ENCODE measurements around the gene E4F1. TPM values are rescaled to one million over a fixed set of nuclear protein-coding genes. Genes with fewer than 3 reads are reported as not detected.
A peak's percentile ranks its signal among the peaks of the same experiment; 100 is the strongest.

The E4F1 gene
- polyA plus RNA-seq, 3 donors: 4.9 to 50.9 (median 5.8) TPM

- H3K27me3 ChIP-seq (ENCODE audit: control insufficient read depth in 2 of 2, insufficient read depth in 2 of 2, low read length in 2 of 2): peaks cover 0 to 3% of the 10 kb centered on the region in 2 donors
- no peak overlapping the region for H3K9ac ChIP-seq (ENCODE audit: insufficient read depth, low read length, poor library complexity, severe bottlenecking)
- Mint-ChIP-seq H3K36me3 (peaks cover 38 to 62% of the 10 kb centered on the region in 2 donors), H3K4me3 (no peak overlapping the region), H3K27ac (peak overlapping the region in 1 of 7 donors; percentile 26), H3K4me1 (no peaks in the 10 kb centered on the region), H3K9me3 (peaks cover 0 to 2% (median 0%) of the 10 kb centered on the region in 7 donors), H3K27me3 (ENCODE audit: low read depth in 3 of 3) (peaks cover 0 to 3% (median 2%) of the 10 kb centered on the region in 3 donors)
- H3K4me1 ChIP-seq (ENCODE audit: control insufficient read depth in 1 of 2, insufficient read depth in 2 of 2, low read length in 2 of 2): no peaks in the 10 kb centered on the region
- H3K27ac ChIP-seq (ENCODE audit: low read depth in 1 of 2, low read length in 2 of 2): no peak overlapping the region
- no peak overlapping the region for H2AFZ ChIP-seq (ENCODE audit: insufficient read depth, low read depth, low read length, poor library complexity, severe bottlenecking)
- 98% methylated on average over 15 of the region's 21 CpGs for WGBS (ENCODE audit: insufficient coverage)
- H4K20me1 ChIP-seq (ENCODE audit: insufficient read depth, low read length): no peaks in the 10 kb centered on the region
- no peaks in the 10 kb centered on the region for H3K79me2 ChIP-seq (ENCODE audit: insufficient read depth, low read length)
- no peak overlapping the region for H3K4me3 ChIP-seq (replicated peaks in 1 of 3; ENCODE audit: low read depth in 2 of 3, low read length in 3 of 3)
- no peak for TF ChIP-seq CTCF (IDR thresholded peaks at IDR 0.05)
- peaks cover 62 to 79% of the 10 kb centered on the region in 2 donors for H3K36me3 ChIP-seq (replicated peaks in 1 of 2; ENCODE audit: control insufficient read depth in 1 of 2, insufficient read depth in 2 of 2, low read length in 2 of 2)
- DNase-seq: no peak
- intact Hi-C loops (cut with micrococcal nuclease): no loop called here
- no peak overlapping the region for H3K4me2 ChIP-seq (replicated peaks; ENCODE audit: extremely low read depth, low read length, poor library complexity, severe bottlenecking)
- H3K9me3 ChIP-seq (replicated peaks in 1 of 2; ENCODE audit: control insufficient read depth in 1 of 2, insufficient read depth in 1 of 2, low read length in 2 of 2): no peaks in the 10 kb centered on the region
Measured at GRCh38 chr16:2174396-2175131, 48.8 kb upstream of the E4F1 start.

- no peak overlapping the region for H3K9ac ChIP-seq (ENCODE audit: insufficient read depth, low read length, poor library complexity, severe bottlenecking)
- H3K27ac ChIP-seq (ENCODE audit: low read depth in 1 of 2, low read length in 2 of 2): no peak overlapping the region
- peaks cover 38 to 58% of the 10 kb centered on the region in 2 donors for H3K36me3 Mint-ChIP-seq
- H3K36me3 ChIP-seq (replicated peaks in 1 of 2; ENCODE audit: control insufficient read depth in 1 of 2, insufficient read depth in 2 of 2, low read length in 2 of 2): peaks cover 55 to 70% of the 10 kb centered on the region in 2 donors
- WGBS (ENCODE audit: insufficient coverage): 95% methylated on average over 10 of the region's 10 CpGs
- H3K27ac Mint-ChIP-seq: no peak overlapping the region
- peaks cover 0 to 2% (median 0%) of the 10 kb centered on the region in 7 donors for H3K9me3 Mint-ChIP-seq
- no peaks in the 10 kb centered on the region for H4K20me1 ChIP-seq (ENCODE audit: insufficient read depth, low read length)
- intact Hi-C loops (cut with micrococcal nuclease): no loop called here
- H3K4me1 Mint-ChIP-seq: no peaks in the 10 kb centered on the region
- H3K4me1 ChIP-seq (ENCODE audit: control insufficient read depth in 1 of 2, insufficient read depth in 2 of 2, low read length in 2 of 2): no peaks in the 10 kb centered on the region
- peaks cover 0 to 3% of the 10 kb centered on the region in 2 donors for H3K27me3 ChIP-seq (ENCODE audit: control insufficient read depth in 2 of 2, insufficient read depth in 2 of 2, low read length in 2 of 2)
- no peak for TF ChIP-seq CTCF (IDR thresholded peaks at IDR 0.05)
- H3K79me2 ChIP-seq (ENCODE audit: insufficient read depth, low read length): no peaks in the 10 kb centered on the region
- H3K4me3 Mint-ChIP-seq: no peak overlapping the region
- H2AFZ ChIP-seq (ENCODE audit: insufficient read depth, low read depth, low read length, poor library complexity, severe bottlenecking): no peak overlapping the region
- no peak overlapping the region for H3K4me3 ChIP-seq (replicated peaks in 1 of 3; ENCODE audit: low read depth in 2 of 3, low read length in 3 of 3)
- H3K27me3 Mint-ChIP-seq (ENCODE audit: low read depth in 3 of 3): peaks cover 0 to 3% (median 2%) of the 10 kb centered on the region in 3 donors
- DNase-seq: no peak
- no peaks in the 10 kb centered on the region for H3K9me3 ChIP-seq (replicated peaks in 1 of 2; ENCODE audit: control insufficient read depth in 1 of 2, insufficient read depth in 1 of 2, low read length in 2 of 2)
- H3K4me2 ChIP-seq (replicated peaks; ENCODE audit: extremely low read depth, low read length, poor library complexity, severe bottlenecking): no peak overlapping the region
Measured at GRCh38 chr16:2175454-2175853, 47.9 kb upstream of the E4F1 start.
